Uterus (tissue), 4 donors: ENCODE results near the gene CYP2W1. TPM values are rescaled to one million over a fixed set of nuclear protein-coding genes. Genes with fewer than 3 reads are reported as not detected.

ENCODE experiments used
- DNase-seq, 2 donors: peaks; one replicate each; pipeline ENCODE4 v3.0.0-alpha.2; 2019 to 2020
- H3K27ac ChIP-seq, 2 donors: fragments of 200-600 bp; sonication (generic); 1 replicate in 1 of 2; 2 replicates in 1 of 2; pipeline ENCODE4 v1.5.1; 2016 to 2018
- H3K27me3 ChIP-seq, 2 donors: fragments of 200-600 bp; sonication (generic); one replicate each; pipeline ENCODE4 v1.5.1; 2018 to 2019; ENCODE audit warnings: control low read depth in 1 of 2
- H3K36me3 ChIP-seq, 2 donors: fragments of 200-600 bp; sonication (generic); one replicate each; pipeline ENCODE4 v1.5.1; 2019; ENCODE audit warnings: control low read depth in 1 of 2
- H3K4me1 ChIP-seq, 2 donors: fragments of 200-600 bp; sonication (generic); one replicate each; pipeline ENCODE4 v1.5.1; 2018 to 2019; ENCODE audit warnings: control low read depth in 1 of 2
- H3K4me3 ChIP-seq, 2 donors: fragments of 200-600 bp; sonication (generic); 1 replicate in 1 of 2; 2 replicates in 1 of 2; pipeline ENCODE4 v1.5.1; 2018 to 2019; ENCODE audit warnings: mild to moderate bottlenecking in 1 of 2
- H3K9me3 ChIP-seq, 2 donors: fragments of 200-600 bp; sonication (generic); one replicate each; pipeline ENCODE4 v1.5.1; 2019; ENCODE audit warnings: control low read depth in 1 of 2
- CTCF ChIP-seq, 4 experiments: fragments of 200-600 bp in 2 of 4; fragments of 450-650 bp in 2 of 4; sonication (generic) in 2 of 4; IDR thresholded peaks; one replicate each; pipeline ENCODE4 v1.5.1; 2016 to 2019; ENCODE audit warnings: antibody characterized with exemption in 4 of 4, mild to moderate bottlenecking in 2 of 4, moderate library complexity in 1 of 4
- POLR2A ChIP-seq, 2 donors: fragments of 450-650 bp; IDR thresholded peaks; one replicate each; pipeline ENCODE4 v1.6.1; 2016; ENCODE audit warnings: antibody characterized with exemption in 2 of 2, mild to moderate bottlenecking in 1 of 2, moderate library complexity in 1 of 2
- intact Hi-C: fragments of 100-400 bp; cut with DNase I; formaldehyde crosslinking; loops from one replicate; pipeline ENCODE4 v1.15.1; 2023; ENCODE audit warnings: low total_unique reads
- total RNA-seq, 4 donors: library from RNA; depleted of rRNA in 3 of 4; stranded (reverse); fragments of >200 nt in 3 of 4; gene quantifications; one replicate each; pipeline versions ENCODE4 v1.1.0 to v1.2.4, GENCODE V29; 2014 to 2023
- donor health status: DM: yes; HTN: yes; CAD: no.

CYP2W1 gene
- 1 to 10 TPM in 1 of 4 donors, not detected in 3; 6.6 TPM for total RNA-seq

- Histone ChIP-seq H3K4me1 (no peaks in the 10 kb centered on the region), H3K36me3 (no peaks in the 10 kb centered on the region), H3K27me3 (peaks cover 4 to 23% of the 10 kb centered on the region in 2 donors), H3K4me3 (no peak within 1 kb of the TSS), H3K9me3 (no peaks in the 10 kb centered on the region), H3K27ac (no peak within 1 kb of the TSS)
- no peak for DNase-seq
- TF ChIP-seq POLR2A (IDR thresholded peaks at IDR 0.05) (no peak), CTCF (IDR thresholded peaks at IDR 0.05) (no peak)
- intact Hi-C loops, result no loop called here
Observed at GRCh38 chr7:983004-983615, at the start of gene CYP2W1. TSS of gene CYP2W1 (plus strand) at chr7:983181. CDS start at chr7:983212, 31 bp downstream.

GRCh38 chr7:934469-935163 lies 48.4 kb upstream of the CYP2W1 start:
- TF ChIP-seq POLR2A (IDR thresholded peaks at IDR 0.05) (no peak), CTCF (IDR thresholded peaks at IDR 0.05) (no peak)
- Histone ChIP-seq H3K4me1 (no peaks in the 10 kb centered on the region), H3K27me3 (no peaks in the 10 kb centered on the region), H3K27ac (no peak overlapping the region), H3K4me3 (no peak overlapping the region), H3K9me3 (no peaks in the 10 kb centered on the region), H3K36me3 (no peaks in the 10 kb centered on the region)
- no peak for DNase-seq
- intact Hi-C loops, result no loop called here

- H3K27me3 ChIP-seq, result no peaks in the 10 kb centered on the region
- no peaks in the 10 kb centered on the region for H3K36me3 ChIP-seq
- no peaks in the 10 kb centered on the region for H3K4me1 ChIP-seq
- no peaks in the 10 kb centered on the region for H3K9me3 ChIP-seq
- intact Hi-C loops, result no loop called here
- no peak overlapping the region for H3K4me3 ChIP-seq
- no peak for DNase-seq
- H3K27ac ChIP-seq, result no peak overlapping the region
- TF ChIP-seq CTCF (IDR thresholded peaks at IDR 0.05) (no peak), POLR2A (IDR thresholded peaks at IDR 0.05) (no peak)
Observed at GRCh38 chr7:935164-935873, 47.7 kb upstream of the CYP2W1 start.

GRCh38 chr7:935874-936385 lies 47.1 kb upstream of the CYP2W1 start:
- no peak for TF ChIP-seq POLR2A (IDR thresholded peaks at IDR 0.05)
- TF ChIP-seq CTCF (IDR thresholded peaks at IDR 0.05), result no peak
- no peaks in the 10 kb centered on the region for H3K27me3 ChIP-seq
- intact Hi-C loops, result no loop called here
- H3K9me3 ChIP-seq, result no peaks in the 10 kb centered on the region
- DNase-seq, result no peak
- no peaks in the 10 kb centered on the region for H3K36me3 ChIP-seq
- H3K27ac ChIP-seq, result no peak overlapping the region
- no peaks in the 10 kb centered on the region for H3K4me1 ChIP-seq
- H3K4me3 ChIP-seq, result no peak overlapping the region
